ENCODE results near the gene TMEM255B.
"Not testable (repeated sequence)": the region's sequence is repeated elsewhere in the genome, so short reads cannot be mapped to it uniquely, and the experiment has no call there.

TMEM255B gene

GRCh38 chr13:113748862-113749451, 10.1 kb upstream of the TMEM255B start:
- Histone ChIP-seq H3K27me3 (ENCODE audit: control insufficient read depth in 5 of 5, insufficient read depth in 4 of 5, low read length in 5 of 5) (peaks cover 0 to 8% (median 4%) of the 10 kb centered on the region in 5 donors), H3K27ac (ENCODE audit: low read depth, low read length) (no peak overlapping the region), H3K4me1 (ENCODE audit: control insufficient read depth in 5 of 5, insufficient read depth in 5 of 5, low read length in 5 of 5) (peaks cover 0 to 4% (median 0%) of the 10 kb centered on the region in 5 donors), H3K4me3 (ENCODE audit: low read depth in 1 of 5, low read length in 5 of 5) (no peak overlapping the region), H3K9ac (ENCODE audit: low read length in 5 of 5) (no peak overlapping the region), H3K9me3 (ENCODE audit: control insufficient read depth in 5 of 5, low read length in 5 of 5) (no peaks in the 10 kb centered on the region), H3K36me3 (ENCODE audit: control insufficient read depth in 5 of 5, insufficient read depth in 5 of 5, low read length in 5 of 5) (no peaks in the 10 kb centered on the region)

GRCh38 chr13:113749507-113749906, 9.5 kb upstream of the TMEM255B start:
- Histone ChIP-seq H3K4me1 (ENCODE audit: control insufficient read depth in 5 of 5, insufficient read depth in 5 of 5, low read length in 5 of 5) (peaks cover 0 to 4% (median 0%) of the 10 kb centered on the region in 5 donors), H3K36me3 (ENCODE audit: control insufficient read depth in 5 of 5, insufficient read depth in 5 of 5, low read length in 5 of 5) (no peaks in the 10 kb centered on the region), H3K9me3 (ENCODE audit: control insufficient read depth in 5 of 5, low read length in 5 of 5) (no peaks in the 10 kb centered on the region), H3K4me3 (ENCODE audit: low read depth in 1 of 5, low read length in 5 of 5) (no peak overlapping the region), H3K27ac (ENCODE audit: low read depth, low read length) (no peak overlapping the region), H3K9ac (ENCODE audit: low read length in 5 of 5) (no peak overlapping the region), H3K27me3 (ENCODE audit: control insufficient read depth in 5 of 5, insufficient read depth in 4 of 5, low read length in 5 of 5) (peaks cover 0 to 9% (median 6%) of the 10 kb centered on the region in 5 donors)

GRCh38 chr13:113749967-113750366, 9.1 kb upstream of the TMEM255B start:
- no peaks in the 10 kb centered on the region for H3K36me3 ChIP-seq (ENCODE audit: control insufficient read depth in 5 of 5, insufficient read depth in 5 of 5, low read length in 5 of 5)
- peaks cover 0 to 13% (median 11%) of the 10 kb centered on the region in 5 donors for H3K27me3 ChIP-seq (ENCODE audit: control insufficient read depth in 5 of 5, insufficient read depth in 4 of 5, low read length in 5 of 5)
- H3K9me3 ChIP-seq (ENCODE audit: control insufficient read depth in 5 of 5, low read length in 5 of 5) = no peaks in the 10 kb centered on the region
- peaks cover 0 to 4% (median 0%) of the 10 kb centered on the region in 5 donors for H3K4me1 ChIP-seq (ENCODE audit: control insufficient read depth in 5 of 5, insufficient read depth in 5 of 5, low read length in 5 of 5)
- no peak overlapping the region for H3K4me3 ChIP-seq (ENCODE audit: low read depth in 1 of 5, low read length in 5 of 5)
- no peak overlapping the region for H3K27ac ChIP-seq (ENCODE audit: low read depth, low read length)
- H3K9ac ChIP-seq (ENCODE audit: low read length in 5 of 5) = no peak overlapping the region

GRCh38 chr13:113750554-113751399, 8.2 kb upstream of the TMEM255B start:
- H3K9me3 ChIP-seq (ENCODE audit: control insufficient read depth in 5 of 5, low read length in 5 of 5) = no peaks in the 10 kb centered on the region
- peaks cover 0 to 15% (median 12%) of the 10 kb centered on the region in 5 donors for H3K27me3 ChIP-seq (ENCODE audit: control insufficient read depth in 5 of 5, insufficient read depth in 4 of 5, low read length in 5 of 5)
- no peak overlapping the region for H3K4me3 ChIP-seq (ENCODE audit: low read depth in 1 of 5, low read length in 5 of 5)

GRCh38 chr13:113751491-113751890, 7.5 kb upstream of the TMEM255B start:
- Histone ChIP-seq H3K4me1 (ENCODE audit: control insufficient read depth in 5 of 5, insufficient read depth in 5 of 5, low read length in 5 of 5) (peaks cover 0 to 4% (median 0%) of the 10 kb centered on the region in 5 donors), H3K4me3 (ENCODE audit: low read depth in 1 of 5, low read length in 5 of 5) (no peak overlapping the region), H3K27ac (ENCODE audit: low read depth, low read length) (no peak overlapping the region), H3K9ac (ENCODE audit: low read length in 5 of 5) (no peak overlapping the region), H3K27me3 (ENCODE audit: control insufficient read depth in 5 of 5, insufficient read depth in 4 of 5, low read length in 5 of 5) (peaks cover 0 to 15% (median 12%) of the 10 kb centered on the region in 5 donors), H3K9me3 (ENCODE audit: control insufficient read depth in 5 of 5, low read length in 5 of 5) (no peaks in the 10 kb centered on the region), H3K36me3 (ENCODE audit: control insufficient read depth in 5 of 5, insufficient read depth in 5 of 5, low read length in 5 of 5) (no peaks in the 10 kb centered on the region)

More at GRCh38 chr13:113750554-113751399, 8.2 kb upstream of the TMEM255B start:
- Histone ChIP-seq H3K27ac (ENCODE audit: low read depth, low read length) (no peak overlapping the region), H3K36me3 (ENCODE audit: control insufficient read depth in 5 of 5, insufficient read depth in 5 of 5, low read length in 5 of 5) (no peaks in the 10 kb centered on the region), H3K9ac (ENCODE audit: low read length in 5 of 5) (no peak overlapping the region), H3K4me1 (ENCODE audit: control insufficient read depth in 5 of 5, insufficient read depth in 5 of 5, low read length in 5 of 5) (peaks cover 0 to 4% (median 0%) of the 10 kb centered on the region in 5 donors)

- not testable (repeated sequence) for H3K9me3 ChIP-seq (ENCODE audit: control insufficient read depth in 5 of 5, low read length in 5 of 5)
Observed at GRCh38 chr13:113752211-113752986, 6.6 kb upstream of the TMEM255B start.

GRCh38 chr13:113753171-113753570, 5.9 kb upstream of the TMEM255B start:
- Histone ChIP-seq H3K4me1 (ENCODE audit: control insufficient read depth in 5 of 5, insufficient read depth in 5 of 5, low read length in 5 of 5) (peaks cover 2 to 6% (median 4%) of the 10 kb centered on the region in 5 donors), H3K9me3 (ENCODE audit: control insufficient read depth in 5 of 5, low read length in 5 of 5) (no peaks in the 10 kb centered on the region), H3K27ac (ENCODE audit: low read depth, low read length) (no peak overlapping the region), H3K36me3 (ENCODE audit: control insufficient read depth in 5 of 5, insufficient read depth in 5 of 5, low read length in 5 of 5) (no peaks in the 10 kb centered on the region), H3K9ac (ENCODE audit: low read length in 5 of 5) (no peak overlapping the region), H3K27me3 (ENCODE audit: control insufficient read depth in 5 of 5, insufficient read depth in 4 of 5, low read length in 5 of 5) (peaks cover 0 to 13% (median 12%) of the 10 kb centered on the region in 5 donors), H3K4me3 (ENCODE audit: low read depth in 1 of 5, low read length in 5 of 5) (no peak overlapping the region)

More at GRCh38 chr13:113752211-113752986, 6.6 kb upstream of the TMEM255B start:
- H3K27me3 ChIP-seq (ENCODE audit: control insufficient read depth in 5 of 5, insufficient read depth in 4 of 5, low read length in 5 of 5) = peaks cover 0 to 15% (median 12%) of the 10 kb centered on the region in 5 donors
- not testable (repeated sequence) for H3K27ac ChIP-seq (ENCODE audit: low read depth, low read length); H3K36me3 ChIP-seq (ENCODE audit: control insufficient read depth in 5 of 5, insufficient read depth in 5 of 5, low read length in 5 of 5); H3K4me3 ChIP-seq (ENCODE audit: low read depth in 1 of 5, low read length in 5 of 5); H3K9ac ChIP-seq (ENCODE audit: low read length in 5 of 5); H3K4me1 ChIP-seq (ENCODE audit: control insufficient read depth in 5 of 5, insufficient read depth in 5 of 5, low read length in 5 of 5)

GRCh38 chr13:113754242-113754641, 4.8 kb upstream of the TMEM255B start:
- no peak overlapping the region for H3K4me3 ChIP-seq (ENCODE audit: low read depth in 1 of 5, low read length in 5 of 5)
- peaks cover 0 to 10% (median 9%) of the 10 kb centered on the region in 5 donors for H3K27me3 ChIP-seq (ENCODE audit: control insufficient read depth in 5 of 5, insufficient read depth in 4 of 5, low read length in 5 of 5)
- peaks cover 4 to 14% (median 10%) of the 10 kb centered on the region in 5 donors for H3K4me1 ChIP-seq (ENCODE audit: control insufficient read depth in 5 of 5, insufficient read depth in 5 of 5, low read length in 5 of 5)
- no peak overlapping the region for H3K27ac ChIP-seq (ENCODE audit: low read depth, low read length)
- no peaks in the 10 kb centered on the region for H3K9me3 ChIP-seq (ENCODE audit: control insufficient read depth in 5 of 5, low read length in 5 of 5)
- no peak overlapping the region for H3K9ac ChIP-seq (ENCODE audit: low read length in 5 of 5)
- H3K36me3 ChIP-seq (ENCODE audit: control insufficient read depth in 5 of 5, insufficient read depth in 5 of 5, low read length in 5 of 5) = no peaks in the 10 kb centered on the region

GRCh38 chr13:113754691-113755090, 4.3 kb upstream of the TMEM255B start:
- H3K4me3 ChIP-seq (ENCODE audit: low read depth in 1 of 5, low read length in 5 of 5) = no peak overlapping the region
- no peaks in the 10 kb centered on the region for H3K9me3 ChIP-seq (ENCODE audit: control insufficient read depth in 5 of 5, low read length in 5 of 5)
- H3K27ac ChIP-seq (ENCODE audit: low read depth, low read length) = no peak overlapping the region
- H3K27me3 ChIP-seq (ENCODE audit: control insufficient read depth in 5 of 5, insufficient read depth in 4 of 5, low read length in 5 of 5) = peaks cover 0 to 11% (median 7%) of the 10 kb centered on the region in 5 donors
- H3K4me1 ChIP-seq (ENCODE audit: control insufficient read depth in 5 of 5, insufficient read depth in 5 of 5, low read length in 5 of 5) = peaks cover 4 to 18% (median 15%) of the 10 kb centered on the region in 5 donors
- no peaks in the 10 kb centered on the region for H3K36me3 ChIP-seq (ENCODE audit: control insufficient read depth in 5 of 5, insufficient read depth in 5 of 5, low read length in 5 of 5)
- H3K9ac ChIP-seq (ENCODE audit: low read length in 5 of 5) = no peak overlapping the region

Measured in subcutaneous abdominal adipose tissue (tissue), 5 donors.